ENCODE measurements around the gene DPT. TPM values are rescaled to one million over a fixed set of nuclear protein-coding genes. Genes with fewer than 3 reads are reported as not detected.

The DPT gene
- total and polyA plus RNA-seq, 11 donors = 15.1 to 74.1 (median 35.0) TPM

DNA sequence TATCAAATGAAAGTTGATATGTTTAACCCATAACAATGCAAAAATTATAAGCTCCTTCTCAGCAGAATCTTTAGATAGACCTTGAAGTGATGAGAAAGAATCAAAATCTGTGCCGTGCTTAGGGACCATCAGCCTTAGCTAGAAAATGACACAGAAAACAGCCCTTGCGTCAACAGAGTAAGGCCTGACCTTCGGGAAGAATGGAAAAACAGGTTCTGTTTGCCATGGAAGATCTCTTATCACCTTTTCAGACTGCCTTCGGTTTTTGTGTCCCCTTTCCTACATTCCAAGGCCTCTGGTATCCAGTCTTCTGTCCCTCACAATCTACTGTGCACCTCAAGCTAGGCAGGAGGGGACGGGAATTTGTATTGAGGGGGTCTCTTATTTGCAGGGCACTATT is 37.6 kb upstream of the DPT start:
- H3K4me1 ChIP-seq = peaks cover 0 to 15% (median 5%) of the 10 kb centered on the region in 12 donors
- WGBS, 4 donors = 71 to 85% (median 83%) methylated on average over 5 of the region's 5 CpGs
- intact Hi-C loops (cut with DNase I) = loop anchor here in 2 of 10 donors (5.0 kb wide), 2 partner anchors 34 to 39 kb away; partner anchors contain the start of gene DPT (in 1 of the 2)
- no peak overlapping the region for H3K27ac ChIP-seq
- H3K27me3 ChIP-seq = no peaks in the 10 kb centered on the region
- no peak for DNase-seq
- TF ChIP-seq, protein P1, sequence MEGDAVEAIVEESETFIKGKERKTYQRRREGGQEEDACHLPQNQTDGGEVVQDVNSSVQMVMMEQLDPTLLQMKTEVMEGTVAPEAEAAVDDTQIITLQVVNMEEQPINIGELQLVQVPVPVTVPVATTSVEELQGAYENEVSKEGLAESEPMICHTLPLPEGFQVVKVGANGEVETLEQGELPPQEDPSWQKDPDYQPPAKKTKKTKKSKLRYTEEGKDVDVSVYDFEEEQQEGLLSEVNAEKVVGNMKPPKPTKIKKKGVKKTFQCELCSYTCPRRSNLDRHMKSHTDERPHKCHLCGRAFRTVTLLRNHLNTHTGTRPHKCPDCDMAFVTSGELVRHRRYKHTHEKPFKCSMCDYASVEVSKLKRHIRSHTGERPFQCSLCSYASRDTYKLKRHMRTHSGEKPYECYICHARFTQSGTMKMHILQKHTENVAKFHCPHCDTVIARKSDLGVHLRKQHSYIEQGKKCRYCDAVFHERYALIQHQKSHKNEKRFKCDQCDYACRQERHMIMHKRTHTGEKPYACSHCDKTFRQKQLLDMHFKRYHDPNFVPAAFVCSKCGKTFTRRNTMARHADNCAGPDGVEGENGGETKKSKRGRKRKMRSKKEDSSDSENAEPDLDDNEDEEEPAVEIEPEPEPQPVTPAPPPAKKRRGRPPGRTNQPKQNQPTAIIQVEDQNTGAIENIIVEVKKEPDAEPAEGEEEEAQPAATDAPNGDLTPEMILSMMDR (IDR thresholded peaks at IDR 0.05) = no peak
- no peak for TF ChIP-seq POLR2A (IDR thresholded peaks at IDR 0.05)
- no peaks in the 10 kb centered on the region for H3K36me3 ChIP-seq
- H3K4me3 ChIP-seq = no peak overlapping the region
- ATAC-seq = no peak
- H3K9me3 ChIP-seq = no peaks in the 10 kb centered on the region

DNA sequence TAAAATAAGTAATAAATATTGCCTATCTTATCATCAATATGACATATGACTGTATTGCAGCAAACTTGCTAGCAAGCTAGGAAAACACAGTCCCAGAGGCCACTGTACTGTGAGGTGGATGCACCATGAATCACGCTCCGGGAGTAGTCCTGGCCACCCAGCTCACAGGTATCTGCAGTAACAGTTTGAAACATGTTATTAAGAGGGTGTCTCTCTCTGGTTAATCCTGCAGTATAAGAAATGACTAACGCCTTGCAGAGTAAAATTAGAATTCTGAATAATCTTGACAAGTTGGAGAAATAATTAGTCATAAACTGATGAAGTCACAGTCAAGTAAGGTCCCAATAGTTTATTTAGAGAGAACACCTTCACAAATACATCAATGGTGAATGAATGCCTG is 34.0 kb upstream of the DPT start:
- intact Hi-C loops (cut with DNase I) = no loop called here
- ATAC-seq = no peak
- 88 to 95% (median 92%) methylated on average over 3 of the region's 3 CpGs for WGBS, 4 donors

DNA sequence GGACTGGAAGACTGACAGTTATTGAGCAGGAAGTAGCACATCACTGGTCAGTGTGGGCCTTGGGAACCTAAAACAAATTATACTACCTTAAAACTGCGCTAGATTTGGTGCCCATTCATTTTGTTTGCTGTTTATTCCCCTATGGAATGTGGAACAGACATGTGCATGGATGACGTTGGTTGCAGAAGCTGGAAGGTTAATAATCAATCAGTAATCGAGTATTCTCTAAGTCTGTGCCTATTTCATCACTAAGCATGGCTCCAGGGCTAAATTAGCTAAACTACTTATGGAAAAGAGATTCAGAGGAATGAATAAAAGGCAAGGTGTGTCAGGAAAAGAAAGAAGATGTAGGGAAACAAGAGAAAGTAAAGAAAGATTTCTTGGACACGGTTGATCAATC is 33.5 kb upstream of the DPT start:
- Histone ChIP-seq H3K9me3 (no peaks in the 10 kb centered on the region), H3K27ac (no peak overlapping the region), H3K4me1 (peaks cover 0 to under 1% (median 0%) of the 10 kb centered on the region in 12 donors), H3K4me3 (no peak overlapping the region), H3K27me3 (no peaks in the 10 kb centered on the region), H3K36me3 (no peaks in the 10 kb centered on the region)
- intact Hi-C loops (cut with DNase I) = no loop called here
- ATAC-seq (no peak), DNase-seq (no peak)
- TF ChIP-seq, protein P1 (IDR thresholded peaks at IDR 0.05) = no peak
- no peak for TF ChIP-seq POLR2A (IDR thresholded peaks at IDR 0.05)
- WGBS, 4 donors = 92 to 96% (median 93%) methylated on average over 4 of the region's 4 CpGs

More for the DNA sequence above, 34.0 kb upstream of the DPT start:
- Histone ChIP-seq H3K36me3 (no peaks in the 10 kb centered on the region), H3K4me1 (peaks cover 0 to 6% (median under 1%) of the 10 kb centered on the region in 12 donors), H3K9me3 (no peaks in the 10 kb centered on the region), H3K4me3 (no peak overlapping the region), H3K27ac (no peak overlapping the region), H3K27me3 (no peaks in the 10 kb centered on the region)
- DNase-seq = no peak
- TF ChIP-seq, protein P1 (IDR thresholded peaks at IDR 0.05) = no peak
- TF ChIP-seq POLR2A (IDR thresholded peaks at IDR 0.05) = no peak

DNA sequence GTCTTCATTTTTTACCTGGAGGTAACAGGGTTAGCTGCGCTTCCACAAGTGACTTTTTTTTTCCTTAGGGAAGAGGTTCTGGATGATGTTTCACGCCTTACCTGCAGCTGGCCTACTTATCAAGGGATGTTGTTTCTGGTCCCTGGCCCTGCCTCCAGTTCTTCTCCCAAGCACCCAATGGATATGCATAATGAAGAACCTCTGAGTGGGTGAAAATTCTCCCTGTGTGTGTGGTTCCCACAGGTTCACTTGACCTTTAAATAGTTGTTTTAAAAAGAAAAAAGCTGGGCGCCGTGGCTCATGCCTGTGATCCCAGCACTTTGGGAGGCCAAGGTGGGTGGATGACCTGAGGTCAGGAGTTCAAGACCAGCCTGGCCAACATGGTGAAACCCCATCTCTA is 31.8 kb upstream of the DPT start:
- Histone ChIP-seq H3K4me3 (no peak overlapping the region), H3K9me3 (no peaks in the 10 kb centered on the region), H3K27ac (no peak overlapping the region), H3K4me1 (peaks cover 0 to 3% (median 0%) of the 10 kb centered on the region in 12 donors), H3K36me3 (no peaks in the 10 kb centered on the region), H3K27me3 (no peaks in the 10 kb centered on the region)
- TF ChIP-seq, protein P1 (IDR thresholded peaks at IDR 0.05) = no peak
- TF ChIP-seq POLR2A (IDR thresholded peaks at IDR 0.05) = no peak
- intact Hi-C loops (cut with DNase I) = no loop called here
- 93 to 98% (median 95%) methylated on average over 4 of the region's 4 CpGs for WGBS, 4 donors
- DNase-seq (no peak), ATAC-seq (no peak)
